Gastrocnemius medialis (tissue), 4 donors: Measurements from ENCODE around the gene TNNT1.

ENCODE experiments used
- POLR2A ChIP-seq, 2 donors: fragments of 450-650 bp; IDR thresholded peaks; one replicate each; pipeline ENCODE4 v1.6.1; 2017; ENCODE audit warnings: antibody characterized with exemption in 2 of 2, mild to moderate bottlenecking in 2 of 2, moderate library complexity in 2 of 2
- TF ChIP-seq, protein P1 (sequence below), 5 experiments: fragments of 450-650 bp in 3 of 5; fragments of 200-600 bp in 2 of 5; sonication (generic) in 2 of 5; IDR thresholded peaks in 4 of 5; conservative IDR thresholded peaks in 1 of 5; 1 replicate in 4 of 5; 2 replicates in 1 of 5; pipeline ENCODE4 v1.5.1; 2016 to 2019; ENCODE audit warnings: antibody characterized with exemption in 5 of 5, mild to moderate bottlenecking in 3 of 5, moderate library complexity in 3 of 5

DNA sequence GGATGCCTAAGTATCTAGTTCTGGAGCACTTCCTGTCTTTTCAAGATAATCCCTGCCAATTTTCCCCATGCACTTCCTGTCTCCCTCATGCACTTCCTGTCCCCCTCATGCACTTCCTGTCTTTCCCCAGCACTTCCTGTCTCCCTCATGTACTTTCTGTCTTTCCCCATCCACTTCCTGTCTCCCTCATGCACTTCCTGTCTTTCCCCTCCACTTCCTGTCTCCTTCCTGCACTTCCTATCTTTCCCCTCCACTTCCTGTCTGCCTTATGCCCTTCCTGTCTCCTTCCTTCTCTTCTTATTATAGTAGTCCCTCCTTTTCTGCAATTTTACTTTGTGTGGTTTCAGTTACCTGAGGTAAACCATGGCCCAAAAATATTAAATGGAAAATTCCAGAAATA is 3.0 kb upstream of the TNNT1 start:
- no peak for TF ChIP-seq POLR2A (IDR thresholded peaks at IDR 0.05)
- TF ChIP-seq, protein P1, sequence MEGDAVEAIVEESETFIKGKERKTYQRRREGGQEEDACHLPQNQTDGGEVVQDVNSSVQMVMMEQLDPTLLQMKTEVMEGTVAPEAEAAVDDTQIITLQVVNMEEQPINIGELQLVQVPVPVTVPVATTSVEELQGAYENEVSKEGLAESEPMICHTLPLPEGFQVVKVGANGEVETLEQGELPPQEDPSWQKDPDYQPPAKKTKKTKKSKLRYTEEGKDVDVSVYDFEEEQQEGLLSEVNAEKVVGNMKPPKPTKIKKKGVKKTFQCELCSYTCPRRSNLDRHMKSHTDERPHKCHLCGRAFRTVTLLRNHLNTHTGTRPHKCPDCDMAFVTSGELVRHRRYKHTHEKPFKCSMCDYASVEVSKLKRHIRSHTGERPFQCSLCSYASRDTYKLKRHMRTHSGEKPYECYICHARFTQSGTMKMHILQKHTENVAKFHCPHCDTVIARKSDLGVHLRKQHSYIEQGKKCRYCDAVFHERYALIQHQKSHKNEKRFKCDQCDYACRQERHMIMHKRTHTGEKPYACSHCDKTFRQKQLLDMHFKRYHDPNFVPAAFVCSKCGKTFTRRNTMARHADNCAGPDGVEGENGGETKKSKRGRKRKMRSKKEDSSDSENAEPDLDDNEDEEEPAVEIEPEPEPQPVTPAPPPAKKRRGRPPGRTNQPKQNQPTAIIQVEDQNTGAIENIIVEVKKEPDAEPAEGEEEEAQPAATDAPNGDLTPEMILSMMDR (IDR thresholded peaks at IDR 0.05 in 4 of 5, conservative IDR thresholded peaks at IDR 0.05 in 1 of 5): no peak
